Endothelial cell of umbilical vein (primary cell): ENCODE data around the gene G6PC2. TPM values are rescaled to one million over a fixed set of nuclear protein-coding genes. Genes with fewer than 3 reads are reported as not detected.
A peak's percentile ranks its signal among the peaks of the same experiment; 100 is the strongest.

Experiments
- BruUV-seq: library from RNA; stranded (reverse); fragments of 400-500 nt; replicated peaks from 2 replicates; lab custom pipeline; 2021; lab: Mats Ljungman, UMichigan
- CTCF ChIA-PET: fragments of 300-600, 350-600 bp; sonication (Branson Sonifier 250); formaldehyde crosslinking; loops from one replicate; lab custom pipeline; 2021; ENCODE audit warnings: antibody characterized with exemption, inconsistent platforms; lab: Charles Lee
- POLR2A ChIA-PET: fragments of 300-600, 350-600 bp; sonication (Branson Sonifier 250); formaldehyde crosslinking; loops from one replicate; lab custom pipeline; 2021; ENCODE audit warnings: antibody characterized with exemption, inconsistent platforms; lab: Charles Lee
- DNase-seq: peaks from one replicate; pipeline ENCODE4 v3.0.0-alpha.2; 2011; ENCODE audit warnings: low read depth, low spot score
- FAIRE-seq: peaks from 2 replicates; lab custom pipeline; 2011; peaks lifted over from hg19 to GRCh38; lab: Jason Lieb, UNC
- H2AFZ ChIP-seq: 2 replicates; pipeline ENCODE4 v1.6.0; 2012; ENCODE audit warnings: low read depth, low read length, control low read depth, inconsistent platforms
- H3K27ac ChIP-seq: 2 replicates; pipeline ENCODE4 v1.5.1; 2011; ENCODE audit warnings: low read depth, mild to moderate bottlenecking, control low read depth, low read length, moderate library complexity; ENCODE audit not compliant: insufficient read depth
- H3K27me3 ChIP-seq, 2 experiments: 2 replicates each; pipeline versions ENCODE4 v1.6.0 to v1.6.1; 2011; ENCODE audit warnings: low read length in 2 of 2, mixed read lengths in 1 of 2; ENCODE audit not compliant: control insufficient read depth in 2 of 2, insufficient read depth in 2 of 2
- H3K36me3 ChIP-seq, 2 experiments: 2 replicates in 1 of 2; 3 replicates in 1 of 2; pipeline ENCODE4 v1.5.1; 2011; ENCODE audit warnings: low read length in 2 of 2, mild to moderate bottlenecking in 1 of 2, moderate library complexity in 1 of 2; ENCODE audit not compliant: control insufficient read depth in 2 of 2, insufficient read depth in 2 of 2; ENCODE audit errors: extremely low read depth in 1 of 2
- H3K4me1 ChIP-seq: 3 replicates; pipeline ENCODE4 v1.5.1; 2011; ENCODE audit warnings: mild to moderate bottlenecking, low read length; ENCODE audit not compliant: control insufficient read depth, insufficient read depth; ENCODE audit errors: extremely low read depth
- H3K4me2 ChIP-seq: 2 replicates; pipeline ENCODE4 v1.6.1; 2011; ENCODE audit warnings: low read length, control low read depth, mixed read lengths; ENCODE audit not compliant: insufficient read depth
- H3K4me3 ChIP-seq, 3 experiments: fragments of 200-600 bp in 1 of 3; sonication (generic), shearing (Covaris generic) in 1 of 3; replicated peaks in 1 of 3; 2 replicates each; pipeline ENCODE4 v1.5.1; 2011 to 2016; ENCODE audit warnings: control low read depth in 3 of 3, low read length in 3 of 3, mild to moderate bottlenecking in 2 of 3, inconsistent platforms in 1 of 3, low read depth in 1 of 3, moderate library complexity in 1 of 3; ENCODE audit not compliant: insufficient read depth in 1 of 3
- H3K79me2 ChIP-seq: 2 replicates; pipeline ENCODE4 v1.6.0; 2012; ENCODE audit warnings: low read length, inconsistent platforms; ENCODE audit not compliant: control insufficient read depth, insufficient read depth
- H3K9ac ChIP-seq: replicated peaks from 2 replicates; pipeline ENCODE3; 2011; ENCODE audit warnings: low read length, control low read depth; ENCODE audit not compliant: insufficient read depth; ENCODE audit errors: extremely low read depth
- H3K9me1 ChIP-seq: replicated peaks from 3 replicates; pipeline ENCODE4 v1.6.0; 2011; ENCODE audit warnings: mild to moderate bottlenecking, low read length; ENCODE audit not compliant: control insufficient read depth, insufficient read depth; ENCODE audit errors: extremely low read depth
- H3K9me3 ChIP-seq: replicated peaks from 2 replicates; pipeline ENCODE4 v1.5.1; 2012; ENCODE audit warnings: low read length, inconsistent platforms; ENCODE audit not compliant: control insufficient read depth, insufficient read depth
- H4K20me1 ChIP-seq: replicated peaks from 2 replicates; pipeline ENCODE3; 2011; ENCODE audit warnings: mild to moderate bottlenecking, low read length; ENCODE audit not compliant: control insufficient read depth, insufficient read depth; ENCODE audit errors: extremely low read depth
- EZH2 ChIP-seq: IDR thresholded peaks from 2 replicates; pipeline ENCODE4 v1.6.1; 2012; ENCODE audit warnings: borderline replicate concordance, low read depth, mild to moderate bottlenecking, moderate library complexity, low read length, inconsistent platforms; ENCODE audit not compliant: severe bottlenecking
- FOS ChIP-seq: IDR thresholded peaks from 2 replicates; pipeline ENCODE4 v1.6.1; 2011; ENCODE audit warnings: mild to moderate bottlenecking, low read length, moderate library complexity, borderline replicate concordance; ENCODE audit not compliant: insufficient read depth
- GATA2 ChIP-seq: IDR thresholded peaks from 2 replicates; pipeline ENCODE4 v1.7.0; 2011; ENCODE audit warnings: low read depth, mild to moderate bottlenecking, moderate library complexity, mixed read lengths, low read length; ENCODE audit not compliant: insufficient read length, insufficient read depth
- JUN ChIP-seq: IDR thresholded peaks from 2 replicates; pipeline ENCODE4 v1.6.1; 2011; ENCODE audit warnings: borderline replicate concordance, low read depth; ENCODE audit not compliant: insufficient read length, insufficient read depth
- MYC ChIP-seq: IDR thresholded peaks from one replicate; pipeline ENCODE4 v1.6.1; 2011; ENCODE audit warnings: mild to moderate bottlenecking, low read depth, low read length
- POLR2A ChIP-seq: IDR thresholded peaks from 2 replicates; pipeline ENCODE4 v1.6.1; 2012; ENCODE audit warnings: low read depth, mild to moderate bottlenecking, control low read depth, low read length
- POLR2AphosphoS5 ChIP-seq: IDR thresholded peaks from 2 replicates; pipeline ENCODE4 v1.6.1; 2012; ENCODE audit warnings: low read depth, mild to moderate bottlenecking, control low read depth, low read length, moderate library complexity; ENCODE audit not compliant: insufficient read depth
- dilution Hi-C: fragments of 300-500 bp; cut with MboI; formaldehyde crosslinking; loops from one replicate; pipeline ENCODE4 v1.15.0; 2019; ENCODE audit warnings: low sequenced_read_pairs; ENCODE audit not compliant: extremely low pct_ligation_motif_present
- intact Hi-C: fragments of 100-400 bp; cut with micrococcal nuclease; formaldehyde crosslinking; loops from one replicate; pipeline ENCODE4 v1.10.0; 2022
- polyA plus RNA-seq, 4 experiments: library from polyadenylated mRNA; depleted of rRNA in 3 of 4; stranded (reverse) in 3 of 4; unstranded in 1 of 4; fragments of >200 nt; gene quantifications; 2 replicates each; pipeline versions ENCODE4 v1.2.1 to v1.2.3, GENCODE V29; 2011 to 2012; ENCODE audit warnings: missing spikeins in 1 of 4
- total RNA-seq: library from RNA; stranded (reverse); gene quantifications from 2 replicates; pipeline ENCODE4 v1.2.3, GENCODE V29; 2021
- TF ChIP-seq, protein P1 (sequence below), 2 donors: IDR thresholded peaks; 1 replicate in 1 of 2; 2 replicates in 1 of 2; pipeline ENCODE4 v1.5.1; 2011; ENCODE audit warnings: low read length in 2 of 2, mild to moderate bottlenecking in 2 of 2, moderate library complexity in 2 of 2, control low read depth in 1 of 2, inconsistent platforms in 1 of 2, low read depth in 1 of 2; ENCODE audit not compliant: insufficient read depth in 1 of 2; ENCODE audit errors: extremely low read depth in 1 of 2
- TF ChIP-seq, protein P2 (sequence below): IDR thresholded peaks from 2 replicates; pipeline ENCODE4 v1.6.1; 2011; ENCODE audit not compliant: insufficient read depth, insufficient read length

The G6PC2 gene
- total and polyA plus RNA-seq, 2 donors (not counting 3 experiments of a cell fraction or from before 2014, with no cell fraction given), result not detected

GRCh38 chr2:168935810-168936581 lies 34.9 kb downstream of the G6PC2 start:
- peak; percentile 26 for TF ChIP-seq GATA2
- TF ChIP-seq, protein P1, sequence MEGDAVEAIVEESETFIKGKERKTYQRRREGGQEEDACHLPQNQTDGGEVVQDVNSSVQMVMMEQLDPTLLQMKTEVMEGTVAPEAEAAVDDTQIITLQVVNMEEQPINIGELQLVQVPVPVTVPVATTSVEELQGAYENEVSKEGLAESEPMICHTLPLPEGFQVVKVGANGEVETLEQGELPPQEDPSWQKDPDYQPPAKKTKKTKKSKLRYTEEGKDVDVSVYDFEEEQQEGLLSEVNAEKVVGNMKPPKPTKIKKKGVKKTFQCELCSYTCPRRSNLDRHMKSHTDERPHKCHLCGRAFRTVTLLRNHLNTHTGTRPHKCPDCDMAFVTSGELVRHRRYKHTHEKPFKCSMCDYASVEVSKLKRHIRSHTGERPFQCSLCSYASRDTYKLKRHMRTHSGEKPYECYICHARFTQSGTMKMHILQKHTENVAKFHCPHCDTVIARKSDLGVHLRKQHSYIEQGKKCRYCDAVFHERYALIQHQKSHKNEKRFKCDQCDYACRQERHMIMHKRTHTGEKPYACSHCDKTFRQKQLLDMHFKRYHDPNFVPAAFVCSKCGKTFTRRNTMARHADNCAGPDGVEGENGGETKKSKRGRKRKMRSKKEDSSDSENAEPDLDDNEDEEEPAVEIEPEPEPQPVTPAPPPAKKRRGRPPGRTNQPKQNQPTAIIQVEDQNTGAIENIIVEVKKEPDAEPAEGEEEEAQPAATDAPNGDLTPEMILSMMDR (IDR thresholded peaks at IDR 0.05; ENCODE audit: extremely low read depth in 1 of 2, insufficient read depth in 1 of 2, low read depth in 1 of 2, low read length in 2 of 2), result no peak
- Histone ChIP-seq H3K4me2 (no peak overlapping the region), H2AFZ (peak overlapping the region; percentile 75), H3K27me3 (no peaks in the 10 kb centered on the region), H3K9me3 (no peaks in the 10 kb centered on the region), H3K4me3 (no peak overlapping the region), H3K4me1 (no peaks in the 10 kb centered on the region), H3K79me2 (no peaks in the 10 kb centered on the region), H3K9me1 (no peaks in the 10 kb centered on the region), H3K9ac (no peak overlapping the region), H4K20me1 (no peaks in the 10 kb centered on the region), H3K36me3 (no peaks in the 10 kb centered on the region), H3K27ac (no peak overlapping the region)
- dilution Hi-C loops (no loop called here), intact Hi-C loops (no loop called here)
- no peak for FAIRE-seq
- ChIA-PET POLR2A (no interaction called here), CTCF (interaction anchor here (0.6 to 2.3 kb wide), 9 partner anchors 10 to 591 kb away, joined by 3 to 10 read pairs (median 4); no protein-coding TSS in a partner anchor)
- BruUV-seq, result no TSS peak
- peak; percentile 27 for DNase-seq

DNA sequence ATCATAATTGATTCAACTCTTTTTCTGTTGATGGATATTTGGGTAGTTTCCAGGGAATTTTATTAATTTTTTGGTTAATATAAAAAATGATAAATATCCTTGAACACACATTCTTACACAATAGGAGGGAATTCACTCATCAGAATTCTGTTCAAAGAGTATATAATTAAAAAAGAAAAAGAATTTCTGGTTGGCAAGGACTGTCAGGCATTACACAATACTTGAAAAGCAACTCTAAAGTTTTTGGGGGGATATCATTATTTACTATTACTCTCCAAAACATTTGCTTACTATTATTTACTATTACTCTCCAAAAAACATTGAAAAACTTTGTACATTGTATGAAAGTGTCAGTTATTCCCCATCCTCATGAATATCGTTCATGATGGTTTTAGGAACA lies 38.0 kb downstream of the G6PC2 start:
- BruUV-seq, result no TSS peak
- TF ChIP-seq JUN (no peak), EZH2 (no peak), GATA2 (no peak), MYC (no peak), POLR2A (no peak), POLR2AphosphoS5 (no peak), FOS (no peak)
- TF ChIP-seq, protein P2, sequence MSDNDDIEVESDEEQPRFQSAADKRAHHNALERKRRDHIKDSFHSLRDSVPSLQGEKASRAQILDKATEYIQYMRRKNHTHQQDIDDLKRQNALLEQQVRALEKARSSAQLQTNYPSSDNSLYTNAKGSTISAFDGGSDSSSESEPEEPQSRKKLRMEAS, result no peak
- TF ChIP-seq, protein P1 (IDR thresholded peaks at IDR 0.05; ENCODE audit: extremely low read depth in 1 of 2, insufficient read depth in 1 of 2, low read depth in 1 of 2, low read length in 2 of 2), result no peak
- no peaks in the 10 kb centered on the region for H4K20me1 ChIP-seq
- H3K9me3 ChIP-seq, result no peaks in the 10 kb centered on the region
- H3K9me1 ChIP-seq, result no peaks in the 10 kb centered on the region
- no peak overlapping the region for H3K9ac ChIP-seq
- no peaks in the 10 kb centered on the region for H3K4me1 ChIP-seq
- no peak overlapping the region for H2AFZ ChIP-seq
- intact Hi-C loops, result no loop called here
- POLR2A ChIA-PET, result no interaction called here
- dilution Hi-C loops, result no loop called here
- DNase-seq (no peak), FAIRE-seq (no peak)
- CTCF ChIA-PET, result no interaction called here
- no peaks in the 10 kb centered on the region for H3K27me3 ChIP-seq
- no peak overlapping the region for H3K4me2 ChIP-seq
- H3K36me3 ChIP-seq, result no peaks in the 10 kb centered on the region
- no peak overlapping the region for H3K4me3 ChIP-seq
- H3K27ac ChIP-seq, result no peak overlapping the region
- H3K79me2 ChIP-seq, result no peaks in the 10 kb centered on the region
